Neutrophil (primary cell): ENCODE data around the gene OBP2A.

Experiments used
- H3K27ac ChIP-seq: fragments of 200-600 bp; sonication (generic); 2 replicates; pipeline ENCODE4 v1.5.1; 2016; ENCODE audit warnings: mild to moderate bottlenecking, moderate library complexity
- H3K27me3 ChIP-seq: fragments of 200-600 bp; sonication (generic); 2 replicates; pipeline ENCODE4 v1.6.0; 2016; ENCODE audit warnings: mild to moderate bottlenecking
- H3K36me3 ChIP-seq: fragments of 200-600 bp; sonication (generic); 2 replicates; pipeline ENCODE4 v1.5.1; 2017
- H3K4me1 ChIP-seq, 2 experiments: fragments of 200-600 bp in 1 of 2; sonication (generic) in 1 of 2; 1 replicate in 1 of 2; 2 replicates in 1 of 2; pipeline versions ENCODE4 v1.5.1 to v1.6.1; 2013 to 2016; ENCODE audit warnings: low read depth in 1 of 2, low read length in 1 of 2, mild to moderate bottlenecking in 1 of 2, moderate library complexity in 1 of 2; ENCODE audit not compliant: control insufficient read depth in 1 of 2, insufficient read depth in 1 of 2
- H3K4me3 ChIP-seq, 2 experiments: fragments of 200-600 bp in 1 of 2; sonication (generic) in 1 of 2; 1 replicate in 1 of 2; 2 replicates in 1 of 2; pipeline ENCODE4 v1.5.1; 2013 to 2016; ENCODE audit warnings: low read depth in 1 of 2, low read length in 1 of 2, mild to moderate bottlenecking in 1 of 2, moderate library complexity in 1 of 2
- H3K9me3 ChIP-seq: fragments of 200-600 bp; sonication (generic); 2 replicates; pipeline ENCODE4 v1.5.1; 2016
- CTCF ChIP-seq: fragments of 200-600 bp; sonication (generic); IDR thresholded peaks from 2 replicates; pipeline ENCODE4 v1.5.1; 2016; ENCODE audit warnings: antibody characterized with exemption

The OBP2A gene

GRCh38 chr9:135550344-135550918, 4.5 kb downstream of the OBP2A start:
- no peak overlapping the region for H3K4me3 ChIP-seq
- TF ChIP-seq CTCF = no peak

GRCh38 chr9:135551031-135551430, 5.1 kb downstream of the OBP2A start:
- H3K27me3 ChIP-seq = no peaks in the 10 kb centered on the region
- no peaks in the 10 kb centered on the region for H3K9me3 ChIP-seq
- H3K27ac ChIP-seq = no peak overlapping the region
- no peak for TF ChIP-seq CTCF
- H3K36me3 ChIP-seq = no peaks in the 10 kb centered on the region
- H3K4me3 ChIP-seq = no peak overlapping the region
- H3K4me1 ChIP-seq = no peaks in the 10 kb centered on the region

More at GRCh38 chr9:135550344-135550918, 4.5 kb downstream of the OBP2A start:
- Histone ChIP-seq H3K9me3 (no peaks in the 10 kb centered on the region), H3K27ac (no peak overlapping the region), H3K27me3 (no peaks in the 10 kb centered on the region), H3K4me1 (no peaks in the 10 kb centered on the region), H3K36me3 (no peaks in the 10 kb centered on the region)

- TF ChIP-seq CTCF = no peak
- no peaks in the 10 kb centered on the region for H3K9me3 ChIP-seq
- H3K27ac ChIP-seq = no peak overlapping the region
- H3K36me3 ChIP-seq = no peaks in the 10 kb centered on the region
- no peak overlapping the region for H3K4me3 ChIP-seq
- no peaks in the 10 kb centered on the region for H3K27me3 ChIP-seq
- no peaks in the 10 kb centered on the region for H3K4me1 ChIP-seq
These were observed 5.5 kb downstream of the OBP2A start for GRCh38 chr9:135551456-135551855.

- TF ChIP-seq CTCF = no peak
- no peak overlapping the region for H3K4me3 ChIP-seq
- no peak overlapping the region for H3K27ac ChIP-seq
- H3K4me1 ChIP-seq = no peaks in the 10 kb centered on the region
- no peaks in the 10 kb centered on the region for H3K27me3 ChIP-seq
- H3K36me3 ChIP-seq = no peaks in the 10 kb centered on the region
- no peaks in the 10 kb centered on the region for H3K9me3 ChIP-seq
These were observed 6.2 kb downstream of the OBP2A start for GRCh38 chr9:135552021-135552697.

- Histone ChIP-seq H3K4me1 (no peaks in the 10 kb centered on the region), H3K36me3 (no peaks in the 10 kb centered on the region), H3K27ac (no peak overlapping the region), H3K9me3 (no peaks in the 10 kb centered on the region), H3K4me3 (no peak overlapping the region), H3K27me3 (no peaks in the 10 kb centered on the region)
- TF ChIP-seq CTCF = no peak
These were observed 6.8 kb downstream of the OBP2A start for GRCh38 chr9:135552698-135553171.
